Liver (tissue), 9 donors: ENCODE results near the gene HEXIM1. TPM values are rescaled to one million over a fixed set of nuclear protein-coding genes. Genes with fewer than 3 reads are reported as not detected.

Experiments
- DNase-seq: peaks from one replicate; pipeline ENCODE4 v3.0.0-alpha.2; 2017; ENCODE audit warnings: low spot score
- H3K27ac ChIP-seq, 2 donors: one replicate each; pipeline ENCODE4 v1.7.0; 2013; ENCODE audit warnings: inconsistent platforms in 2 of 2, low read length in 2 of 2, control low read depth in 1 of 2, low read depth in 1 of 2, mild to moderate bottlenecking in 1 of 2
- H3K27me3 ChIP-seq, 4 donors: one replicate each; pipeline versions ENCODE4 v1.6.1 to v1.7.0; 2013; ENCODE audit warnings: low read length in 3 of 4, inconsistent platforms in 1 of 4, mild to moderate bottlenecking in 1 of 4, moderate library complexity in 1 of 4; ENCODE audit not compliant: control insufficient read depth in 4 of 4, insufficient read depth in 4 of 4
- H3K36me3 ChIP-seq, 4 donors: one replicate each; pipeline versions ENCODE4 v1.6.1 to v1.7.0; 2013; ENCODE audit warnings: low read length in 3 of 4, mild to moderate bottlenecking in 3 of 4, low read depth in 1 of 4, moderate library complexity in 1 of 4; ENCODE audit not compliant: control insufficient read depth in 4 of 4, insufficient read depth in 3 of 4
- H3K4me1 ChIP-seq, 4 donors: one replicate each; pipeline versions ENCODE4 v1.6.1 to v1.7.0; 2013; ENCODE audit warnings: low read length in 3 of 4, mild to moderate bottlenecking in 3 of 4, moderate library complexity in 1 of 4; ENCODE audit not compliant: control insufficient read depth in 4 of 4, insufficient read depth in 4 of 4
- H3K4me3 ChIP-seq, 3 donors: one replicate each; pipeline versions ENCODE4 v1.6.1 to v1.7.0; 2013; ENCODE audit warnings: low read length in 3 of 3, control low read depth in 1 of 3, low read depth in 1 of 3, mild to moderate bottlenecking in 1 of 3
- H3K9ac ChIP-seq, 2 donors: one replicate each; pipeline ENCODE4 v1.7.0; 2013; ENCODE audit warnings: low read length in 2 of 2, mild to moderate bottlenecking in 2 of 2, moderate library complexity in 2 of 2, control low read depth in 1 of 2, low read depth in 1 of 2
- H3K9me3 ChIP-seq, 4 donors: one replicate each; pipeline versions ENCODE4 v1.6.1 to v1.7.0; 2013; ENCODE audit warnings: low read length in 3 of 4; ENCODE audit not compliant: control insufficient read depth in 4 of 4
- EGR1 ChIP-seq, 2 donors: IDR thresholded peaks; 2 replicates each; pipeline ENCODE4 v1.6.1; 2016 to 2018; ENCODE audit warnings: antibody characterized with exemption in 2 of 2, low read depth in 2 of 2
- FOXA1 ChIP-seq: IDR thresholded peaks from 2 replicates; pipeline ENCODE4 v1.6.1; 2016; ENCODE audit warnings: antibody characterized with exemption
- FOXA2 ChIP-seq: IDR thresholded peaks from 2 replicates; pipeline ENCODE4 v1.6.1; 2016; ENCODE audit warnings: antibody characterized with exemption
- GABPA ChIP-seq, 2 donors: IDR thresholded peaks in 1 of 2; conservative IDR thresholded peaks in 1 of 2; 2 replicates each; pipeline ENCODE4 v1.6.1; 2016; ENCODE audit warnings: antibody characterized with exemption in 2 of 2, mild to moderate bottlenecking in 1 of 2, moderate library complexity in 1 of 2
- HNF4A ChIP-seq, 2 donors: conservative IDR thresholded peaks; 2 replicates each; pipeline ENCODE4 v1.6.1; 2016; ENCODE audit warnings: antibody characterized with exemption in 2 of 2, mild to moderate bottlenecking in 2 of 2
- HNF4G ChIP-seq: IDR thresholded peaks from 2 replicates; pipeline ENCODE4 v1.6.1; 2016; ENCODE audit warnings: antibody characterized with exemption
- JUND ChIP-seq, 2 donors: IDR thresholded peaks; 2 replicates each; pipeline ENCODE4 v1.6.1; 2016; ENCODE audit warnings: antibody characterized with exemption in 2 of 2
- NR2F2 ChIP-seq: IDR thresholded peaks from 2 replicates; pipeline ENCODE4 v1.6.1; 2016; ENCODE audit warnings: antibody characterized with exemption
- RAD21 ChIP-seq, 2 donors: IDR thresholded peaks; 2 replicates each; pipeline ENCODE4 v1.6.1; 2016; ENCODE audit warnings: antibody characterized with exemption in 2 of 2, mild to moderate bottlenecking in 2 of 2
- RXRA ChIP-seq, 2 donors: IDR thresholded peaks; 2 replicates each; pipeline ENCODE4 v1.6.1; 2017 to 2018; ENCODE audit warnings: antibody characterized with exemption in 2 of 2, mild to moderate bottlenecking in 1 of 2
- SP1 ChIP-seq: IDR thresholded peaks from 2 replicates; pipeline ENCODE4 v1.6.1; 2018; ENCODE audit warnings: antibody characterized with exemption, mild to moderate bottlenecking
- TAF1 ChIP-seq: conservative IDR thresholded peaks from 2 replicates; pipeline ENCODE4 v1.6.1; 2016; ENCODE audit warnings: antibody characterized with exemption, mild to moderate bottlenecking
- YY1 ChIP-seq: IDR thresholded peaks from 2 replicates; pipeline ENCODE4 v1.6.1; 2016; ENCODE audit warnings: antibody characterized with exemption, mild to moderate bottlenecking
- WGBS: extraction: QIAGEN DNeasy Blood & Tissue Kit; methylation state at CpG from one replicate; pipeline ENCODE4 v1.1.7; 2013; 5-methylcytosine and 5-hydroxymethylcytosine counted together
- polyA plus RNA-seq, 2 donors: library from polyadenylated mRNA; stranded (reverse) in 1 of 2; unstranded in 1 of 2; fragments of 200-250 nt in 1 of 2; fragments of >200 nt in 1 of 2; fragmentation: Nextera tagmentation in 1 of 2; extraction: Ambion mirVana in 1 of 2; gene quantifications; one replicate each; pipeline versions ENCODE4 v1.2.1 to v1.2.3, GENCODE V29; 2013 to 2015
- total RNA-seq, 2 donors: library from RNA; depleted of rRNA; stranded (reverse); fragments of >200 nt; gene quantifications; one replicate each; pipeline ENCODE4 v1.2.3, GENCODE V29; 2014
- TF ChIP-seq, protein P1 (sequence below): IDR thresholded peaks from 2 replicates; pipeline ENCODE4 v1.6.1; 2016; ENCODE audit warnings: antibody characterized with exemption
- TF ChIP-seq, protein P2 (sequence below): IDR thresholded peaks from 2 replicates; pipeline ENCODE4 v1.6.1; 2016; ENCODE audit warnings: antibody characterized with exemption
- TF ChIP-seq, protein P3 (sequence below): IDR thresholded peaks from 2 replicates; pipeline ENCODE4 v1.6.1; 2016; ENCODE audit warnings: antibody characterized with exemption
- TF ChIP-seq, protein P4 (sequence below): fragments of 150-350 bp; IDR thresholded peaks from 2 replicates; pipeline ENCODE4 v1.5.1; 2017; ENCODE audit warnings: improper control_type of control experiment, low read depth, low read length; ENCODE audit not compliant: missing input control
- TF ChIP-seq, protein P5 (sequence below): IDR thresholded peaks from 2 replicates; pipeline ENCODE4 v1.6.1; 2016; ENCODE audit warnings: antibody characterized with exemption, mild to moderate bottlenecking
- donor health status: healthy.
- donor health status: healthy.
- donor health status: healthy.
- donor health status: healthy.
- donor health status: healthy.

The HEXIM1 gene
- total and polyA plus RNA-seq, 4 donors, result 7.4 to 14.3 (median 12.3) TPM

DNA sequence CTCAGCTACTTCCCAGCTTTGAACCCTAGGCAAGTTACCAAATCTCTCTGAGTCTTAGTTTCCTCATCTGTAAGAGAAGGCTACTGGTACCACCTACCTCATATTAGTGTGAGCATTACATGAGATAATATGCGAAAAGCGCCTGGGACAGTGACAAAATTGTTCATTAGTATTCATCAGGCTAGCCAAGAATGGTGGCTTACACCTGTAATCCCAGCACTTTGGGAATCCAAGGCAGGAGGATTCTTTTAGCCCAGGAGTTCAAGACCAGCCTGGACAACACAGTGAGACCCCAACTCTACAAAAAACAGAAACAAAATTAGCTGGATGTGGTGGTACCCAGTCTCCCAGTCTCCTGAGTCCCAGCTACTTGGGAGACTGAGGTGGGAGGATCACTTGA is 19.3 kb upstream of the HEXIM1 start:
- Histone ChIP-seq H3K9ac (no peak overlapping the region), H3K27ac (no peak overlapping the region), H3K4me1 (peaks cover 0 to 14% (median 9%) of the 10 kb centered on the region in 4 donors), H3K27me3 (no peaks in the 10 kb centered on the region), H3K9me3 (no peaks in the 10 kb centered on the region), H3K36me3 (peaks cover 0 to 1% (median 0%) of the 10 kb centered on the region in 4 donors), H3K4me3 (no peak overlapping the region)
- 95% methylated on average over 2 of the region's 2 CpGs for WGBS
- no peak for DNase-seq
- TF ChIP-seq HNF4G (no peak), YY1 (no peak), NR2F2 (no peak), JUND (IDR thresholded peaks at IDR 0.05) (no peak), EGR1 (IDR thresholded peaks at IDR 0.05; ENCODE audit: low read depth in 2 of 2) (no peak), FOXA1 (no peak), RAD21 (IDR thresholded peaks at IDR 0.05) (no peak), RXRA (IDR thresholded peaks at IDR 0.05) (no peak), FOXA2 (no peak), GABPA (IDR thresholded peaks at IDR 0.05 in 1 of 2, conservative IDR thresholded peaks at IDR 0.05 in 1 of 2) (no peak), SP1 (no peak), TAF1 (no peak), HNF4A (conservative IDR thresholded peaks at IDR 0.05) (no peak)
- TF ChIP-seq, protein P1, sequence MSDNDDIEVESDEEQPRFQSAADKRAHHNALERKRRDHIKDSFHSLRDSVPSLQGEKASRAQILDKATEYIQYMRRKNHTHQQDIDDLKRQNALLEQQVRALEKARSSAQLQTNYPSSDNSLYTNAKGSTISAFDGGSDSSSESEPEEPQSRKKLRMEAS, result no peak
- TF ChIP-seq, protein P2, sequence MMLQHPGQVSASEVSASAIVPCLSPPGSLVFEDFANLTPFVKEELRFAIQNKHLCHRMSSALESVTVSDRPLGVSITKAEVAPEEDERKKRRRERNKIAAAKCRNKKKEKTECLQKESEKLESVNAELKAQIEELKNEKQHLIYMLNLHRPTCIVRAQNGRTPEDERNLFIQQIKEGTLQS, result no peak
- TF ChIP-seq, protein P3, sequence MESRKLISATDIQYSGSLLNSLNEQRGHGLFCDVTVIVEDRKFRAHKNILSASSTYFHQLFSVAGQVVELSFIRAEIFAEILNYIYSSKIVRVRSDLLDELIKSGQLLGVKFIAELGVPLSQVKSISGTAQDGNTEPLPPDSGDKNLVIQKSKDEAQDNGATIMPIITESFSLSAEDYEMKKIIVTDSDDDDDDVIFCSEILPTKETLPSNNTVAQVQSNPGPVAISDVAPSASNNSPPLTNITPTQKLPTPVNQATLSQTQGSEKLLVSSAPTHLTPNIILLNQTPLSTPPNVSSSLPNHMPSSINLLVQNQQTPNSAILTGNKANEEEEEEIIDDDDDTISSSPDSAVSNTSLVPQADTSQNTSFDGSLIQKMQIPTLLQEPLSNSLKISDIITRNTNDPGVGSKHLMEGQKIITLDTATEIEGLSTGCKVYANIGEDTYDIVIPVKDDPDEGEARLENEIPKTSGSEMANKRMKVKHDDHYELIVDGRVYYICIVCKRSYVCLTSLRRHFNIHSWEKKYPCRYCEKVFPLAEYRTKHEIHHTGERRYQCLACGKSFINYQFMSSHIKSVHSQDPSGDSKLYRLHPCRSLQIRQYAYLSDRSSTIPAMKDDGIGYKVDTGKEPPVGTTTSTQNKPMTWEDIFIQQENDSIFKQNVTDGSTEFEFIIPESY, result no peak
- TF ChIP-seq, protein P4, sequence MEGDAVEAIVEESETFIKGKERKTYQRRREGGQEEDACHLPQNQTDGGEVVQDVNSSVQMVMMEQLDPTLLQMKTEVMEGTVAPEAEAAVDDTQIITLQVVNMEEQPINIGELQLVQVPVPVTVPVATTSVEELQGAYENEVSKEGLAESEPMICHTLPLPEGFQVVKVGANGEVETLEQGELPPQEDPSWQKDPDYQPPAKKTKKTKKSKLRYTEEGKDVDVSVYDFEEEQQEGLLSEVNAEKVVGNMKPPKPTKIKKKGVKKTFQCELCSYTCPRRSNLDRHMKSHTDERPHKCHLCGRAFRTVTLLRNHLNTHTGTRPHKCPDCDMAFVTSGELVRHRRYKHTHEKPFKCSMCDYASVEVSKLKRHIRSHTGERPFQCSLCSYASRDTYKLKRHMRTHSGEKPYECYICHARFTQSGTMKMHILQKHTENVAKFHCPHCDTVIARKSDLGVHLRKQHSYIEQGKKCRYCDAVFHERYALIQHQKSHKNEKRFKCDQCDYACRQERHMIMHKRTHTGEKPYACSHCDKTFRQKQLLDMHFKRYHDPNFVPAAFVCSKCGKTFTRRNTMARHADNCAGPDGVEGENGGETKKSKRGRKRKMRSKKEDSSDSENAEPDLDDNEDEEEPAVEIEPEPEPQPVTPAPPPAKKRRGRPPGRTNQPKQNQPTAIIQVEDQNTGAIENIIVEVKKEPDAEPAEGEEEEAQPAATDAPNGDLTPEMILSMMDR, result no peak
- TF ChIP-seq, protein P5, sequence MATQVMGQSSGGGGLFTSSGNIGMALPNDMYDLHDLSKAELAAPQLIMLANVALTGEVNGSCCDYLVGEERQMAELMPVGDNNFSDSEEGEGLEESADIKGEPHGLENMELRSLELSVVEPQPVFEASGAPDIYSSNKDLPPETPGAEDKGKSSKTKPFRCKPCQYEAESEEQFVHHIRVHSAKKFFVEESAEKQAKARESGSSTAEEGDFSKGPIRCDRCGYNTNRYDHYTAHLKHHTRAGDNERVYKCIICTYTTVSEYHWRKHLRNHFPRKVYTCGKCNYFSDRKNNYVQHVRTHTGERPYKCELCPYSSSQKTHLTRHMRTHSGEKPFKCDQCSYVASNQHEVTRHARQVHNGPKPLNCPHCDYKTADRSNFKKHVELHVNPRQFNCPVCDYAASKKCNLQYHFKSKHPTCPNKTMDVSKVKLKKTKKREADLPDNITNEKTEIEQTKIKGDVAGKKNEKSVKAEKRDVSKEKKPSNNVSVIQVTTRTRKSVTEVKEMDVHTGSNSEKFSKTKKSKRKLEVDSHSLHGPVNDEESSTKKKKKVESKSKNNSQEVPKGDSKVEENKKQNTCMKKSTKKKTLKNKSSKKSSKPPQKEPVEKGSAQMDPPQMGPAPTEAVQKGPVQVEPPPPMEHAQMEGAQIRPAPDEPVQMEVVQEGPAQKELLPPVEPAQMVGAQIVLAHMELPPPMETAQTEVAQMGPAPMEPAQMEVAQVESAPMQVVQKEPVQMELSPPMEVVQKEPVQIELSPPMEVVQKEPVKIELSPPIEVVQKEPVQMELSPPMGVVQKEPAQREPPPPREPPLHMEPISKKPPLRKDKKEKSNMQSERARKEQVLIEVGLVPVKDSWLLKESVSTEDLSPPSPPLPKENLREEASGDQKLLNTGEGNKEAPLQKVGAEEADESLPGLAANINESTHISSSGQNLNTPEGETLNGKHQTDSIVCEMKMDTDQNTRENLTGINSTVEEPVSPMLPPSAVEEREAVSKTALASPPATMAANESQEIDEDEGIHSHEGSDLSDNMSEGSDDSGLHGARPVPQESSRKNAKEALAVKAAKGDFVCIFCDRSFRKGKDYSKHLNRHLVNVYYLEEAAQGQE, result no peak
